Measurements from ENCODE around the gene LGSN. TPM values are rescaled to one million over a fixed set of nuclear protein-coding genes. Genes with fewer than 3 reads are reported as not detected.
"Not testable (repeated sequence)": the region's sequence is repeated elsewhere in the genome, so short reads cannot be mapped to it uniquely, and the experiment has no call there.

The LGSN gene
- total RNA-seq, 2 donors from 2014 or later: not detected

- no peaks in the 10 kb centered on the region for H3K9me3 ChIP-seq (ENCODE audit: control insufficient read depth, low read length, poor library complexity, severe bottlenecking)
- DNase-seq: no peak
- no peak overlapping the region for H3K4me3 Mint-ChIP-seq
- no peaks in the 10 kb centered on the region for H3K4me1 Mint-ChIP-seq
- H3K27me3 Mint-ChIP-seq: no peaks in the 10 kb centered on the region
- H3K27ac Mint-ChIP-seq: no peak overlapping the region
- H3K36me3 Mint-ChIP-seq (ENCODE audit: low read depth): no peaks in the 10 kb centered on the region
- ATAC-seq: no peak
Observed at GRCh38 chr6:63249875-63250482, 69.8 kb downstream of the LGSN start.

- no peak overlapping the region for H3K4me3 Mint-ChIP-seq
- no peak for DNase-seq
- ATAC-seq: no peak
- H3K36me3 Mint-ChIP-seq (ENCODE audit: low read depth): no peaks in the 10 kb centered on the region
- H3K27me3 Mint-ChIP-seq: no peaks in the 10 kb centered on the region
- no peak overlapping the region for H3K27ac Mint-ChIP-seq
- no peaks in the 10 kb centered on the region for H3K4me1 Mint-ChIP-seq
- H3K9me3 ChIP-seq (ENCODE audit: control insufficient read depth, low read length, poor library complexity, severe bottlenecking): no peaks in the 10 kb centered on the region
Observed at GRCh38 chr6:63246581-63246980, 73.2 kb downstream of the LGSN start.

- H3K4me3 Mint-ChIP-seq: no peak overlapping the region
Observed at GRCh38 chr6:63245909-63246308, 73.9 kb downstream of the LGSN start.

GRCh38 chr6:63245420-63245819 lies 74.4 kb downstream of the LGSN start:
- Mint-ChIP-seq H3K4me1 (no peaks in the 10 kb centered on the region), H3K27ac (no peak overlapping the region), H3K36me3 (ENCODE audit: low read depth) (no peaks in the 10 kb centered on the region), H3K4me3 (no peak overlapping the region), H3K27me3 (no peaks in the 10 kb centered on the region)
- H3K9me3 ChIP-seq (ENCODE audit: control insufficient read depth, low read length, poor library complexity, severe bottlenecking): no peaks in the 10 kb centered on the region
- ATAC-seq: no peak
- DNase-seq: no peak

More at GRCh38 chr6:63245909-63246308, 73.9 kb downstream of the LGSN start:
- Mint-ChIP-seq H3K4me1 (no peaks in the 10 kb centered on the region), H3K27me3 (no peaks in the 10 kb centered on the region), H3K36me3 (ENCODE audit: low read depth) (no peaks in the 10 kb centered on the region), H3K27ac (no peak overlapping the region)
- H3K9me3 ChIP-seq (ENCODE audit: control insufficient read depth, low read length, poor library complexity, severe bottlenecking): no peaks in the 10 kb centered on the region
- DNase-seq (no peak), ATAC-seq (no peak)

- Mint-ChIP-seq H3K4me1 (no peaks in the 10 kb centered on the region), H3K27ac (no peak overlapping the region), H3K27me3 (no peaks in the 10 kb centered on the region), H3K4me3 (no peak overlapping the region), H3K36me3 (ENCODE audit: low read depth) (no peaks in the 10 kb centered on the region)
- DNase-seq (no peak), ATAC-seq (no peak)
- no peaks in the 10 kb centered on the region for H3K9me3 ChIP-seq (ENCODE audit: control insufficient read depth, low read length, poor library complexity, severe bottlenecking)
Observed at GRCh38 chr6:63236398-63236817, 83.4 kb downstream of the LGSN start.

GRCh38 chr6:63230511-63230910 lies 89.3 kb downstream of the LGSN start:
- not testable (repeated sequence) for H3K27me3 Mint-ChIP-seq; DNase-seq; H3K4me3 Mint-ChIP-seq; H3K27ac Mint-ChIP-seq; H3K9me3 ChIP-seq (ENCODE audit: control insufficient read depth, low read length, poor library complexity, severe bottlenecking); H3K36me3 Mint-ChIP-seq (ENCODE audit: low read depth); ATAC-seq; H3K4me1 Mint-ChIP-seq

GRCh38 chr6:63230027-63230426 lies 89.8 kb downstream of the LGSN start:
- H3K36me3 Mint-ChIP-seq (ENCODE audit: low read depth); H3K9me3 ChIP-seq (ENCODE audit: control insufficient read depth, low read length, poor library complexity, severe bottlenecking); H3K27ac Mint-ChIP-seq; ATAC-seq; DNase-seq; H3K27me3 Mint-ChIP-seq; H3K4me1 Mint-ChIP-seq; H3K4me3 Mint-ChIP-seq: not testable (repeated sequence)

- not testable (repeated sequence) for H3K27me3 Mint-ChIP-seq; H3K4me1 Mint-ChIP-seq; ATAC-seq; H3K9me3 ChIP-seq (ENCODE audit: control insufficient read depth, low read length, poor library complexity, severe bottlenecking); H3K4me3 Mint-ChIP-seq; H3K27ac Mint-ChIP-seq; H3K36me3 Mint-ChIP-seq (ENCODE audit: low read depth); DNase-seq
Observed at GRCh38 chr6:63227928-63228894, 91.6 kb downstream of the LGSN start.

GRCh38 chr6:63225987-63226386 lies 93.8 kb downstream of the LGSN start:
- ATAC-seq; H3K9me3 ChIP-seq (ENCODE audit: control insufficient read depth, low read length, poor library complexity, severe bottlenecking); H3K4me3 Mint-ChIP-seq; DNase-seq; H3K27me3 Mint-ChIP-seq; H3K4me1 Mint-ChIP-seq; H3K27ac Mint-ChIP-seq; H3K36me3 Mint-ChIP-seq (ENCODE audit: low read depth): not testable (repeated sequence)

Other genes starting within 250 kb of the LGSN start
- gene FKBP1C, start 108.5 kb downstream of the LGSN start, total RNA-seq: not detected